HEK293 (cell line): ENCODE data around the gene CHI3L2.
"Not testable (repeated sequence)": the region's sequence is repeated elsewhere in the genome, so short reads cannot be mapped to it uniquely, and the experiment has no call there.

Experiments
- FEZF1 ChIP-seq: fragments of 450-650 bp; formaldehyde crosslinking; IDR thresholded peaks from 2 replicates; pipeline ENCODE4 v1.5.1; 2016; ENCODE audit warnings: missing biosample characterization, missing genetic modification characterization
- ZNF174 ChIP-seq: fragments of 450-650 bp; formaldehyde crosslinking; IDR thresholded peaks from 2 replicates; pipeline ENCODE4 v1.5.0; 2017; ENCODE audit warnings: missing biosample characterization, mild to moderate bottlenecking, missing genetic modification characterization
- ZNF239 ChIP-seq: fragments of 450-650 bp; formaldehyde crosslinking; IDR thresholded peaks from 2 replicates; pipeline ENCODE4 v1.5.1; 2016; ENCODE audit warnings: missing biosample characterization, missing genetic modification characterization
- ZNF658 ChIP-seq: fragments of 450-650 bp; formaldehyde crosslinking; IDR thresholded peaks from 2 replicates; pipeline ENCODE4; 2016; ENCODE audit warnings: missing biosample characterization, missing genetic modification characterization
- TF ChIP-seq, protein P1 (sequence below): fragments of 450-650 bp; formaldehyde crosslinking; IDR thresholded peaks from 2 replicates; pipeline ENCODE4 v1.5.1; 2016; ENCODE audit warnings: missing biosample characterization, missing genetic modification characterization

DNA sequence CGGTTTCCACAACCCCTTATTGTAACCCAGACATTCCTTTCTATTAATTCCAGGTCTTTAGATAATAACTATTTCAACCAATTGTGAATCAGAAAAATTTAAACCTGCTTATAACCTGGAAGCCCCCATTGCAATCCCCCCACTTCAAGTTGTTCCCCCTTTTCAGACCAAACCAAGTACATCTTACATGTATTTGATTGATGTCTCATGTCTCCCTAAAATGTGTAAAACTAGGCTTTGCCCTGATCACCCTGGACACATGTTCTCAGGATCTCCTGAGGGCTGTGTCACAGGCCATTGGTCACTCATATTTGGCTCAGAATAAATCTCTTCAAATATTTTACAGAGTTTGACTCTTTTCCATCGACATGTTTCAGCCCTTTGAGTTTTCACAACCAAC, 12.2 kb upstream of the CHI3L2 start:
- TF ChIP-seq, protein P1, sequence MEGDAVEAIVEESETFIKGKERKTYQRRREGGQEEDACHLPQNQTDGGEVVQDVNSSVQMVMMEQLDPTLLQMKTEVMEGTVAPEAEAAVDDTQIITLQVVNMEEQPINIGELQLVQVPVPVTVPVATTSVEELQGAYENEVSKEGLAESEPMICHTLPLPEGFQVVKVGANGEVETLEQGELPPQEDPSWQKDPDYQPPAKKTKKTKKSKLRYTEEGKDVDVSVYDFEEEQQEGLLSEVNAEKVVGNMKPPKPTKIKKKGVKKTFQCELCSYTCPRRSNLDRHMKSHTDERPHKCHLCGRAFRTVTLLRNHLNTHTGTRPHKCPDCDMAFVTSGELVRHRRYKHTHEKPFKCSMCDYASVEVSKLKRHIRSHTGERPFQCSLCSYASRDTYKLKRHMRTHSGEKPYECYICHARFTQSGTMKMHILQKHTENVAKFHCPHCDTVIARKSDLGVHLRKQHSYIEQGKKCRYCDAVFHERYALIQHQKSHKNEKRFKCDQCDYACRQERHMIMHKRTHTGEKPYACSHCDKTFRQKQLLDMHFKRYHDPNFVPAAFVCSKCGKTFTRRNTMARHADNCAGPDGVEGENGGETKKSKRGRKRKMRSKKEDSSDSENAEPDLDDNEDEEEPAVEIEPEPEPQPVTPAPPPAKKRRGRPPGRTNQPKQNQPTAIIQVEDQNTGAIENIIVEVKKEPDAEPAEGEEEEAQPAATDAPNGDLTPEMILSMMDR (tag by site-specific recombination): not testable (repeated sequence)
- TF ChIP-seq ZNF239 (tag by site-specific recombination); ZNF174 (tag by site-specific recombination); FEZF1 (tag by site-specific recombination); ZNF658: not testable (repeated sequence)
